ENCODE results near the gene TKT.
"Not testable (repeated sequence)": the region's sequence is repeated elsewhere in the genome, so short reads cannot be mapped to it uniquely, and the experiment has no call there.

TKT gene

DNA sequence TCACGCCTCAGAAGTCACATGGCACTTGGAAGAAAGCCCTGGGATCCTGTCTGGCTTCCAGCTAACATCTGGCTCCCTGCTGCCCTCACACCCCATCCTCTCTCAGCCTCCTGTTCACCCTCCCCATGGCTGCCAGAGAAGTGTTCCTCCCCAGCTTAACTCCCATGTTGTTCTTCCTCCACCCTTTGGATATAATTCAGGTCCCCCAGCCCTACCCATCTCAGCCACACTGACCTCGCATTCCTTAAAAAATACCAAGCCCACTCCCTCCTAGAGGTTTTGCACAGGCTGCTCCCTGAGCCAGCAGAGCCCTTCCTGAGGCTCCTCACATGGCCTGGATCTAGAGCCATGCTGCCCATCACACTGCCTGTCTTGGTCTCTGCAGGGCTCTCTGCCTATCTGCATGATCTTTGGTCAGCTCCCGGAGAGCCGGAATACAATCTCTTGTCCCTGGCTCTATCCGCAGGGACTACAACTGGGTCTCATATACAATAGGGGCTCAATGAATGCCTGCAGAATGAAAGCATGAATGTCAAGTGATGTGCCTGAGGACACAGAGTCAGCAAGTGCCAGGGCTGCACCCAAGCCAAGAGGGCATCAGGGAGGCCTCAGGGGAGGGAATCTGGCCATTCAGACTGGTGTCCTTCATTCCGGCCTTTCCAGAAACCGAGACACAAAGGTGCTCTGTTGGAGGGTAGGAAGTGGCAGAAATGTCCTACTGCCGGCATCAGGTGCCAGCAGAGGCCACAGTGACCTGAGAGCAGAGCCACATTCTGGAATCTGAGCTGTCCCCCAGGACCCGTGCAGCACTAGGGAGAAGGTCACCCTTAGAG, 3.8 kb upstream of the TKT start:
- DNase-seq (ENCODE audit: low spot score), result no peak

- no peak for DNase-seq (ENCODE audit: low spot score)
Observed at GRCh38 chr3:53258600-53259426, 3.0 kb upstream of the TKT start.

GRCh38 chr3:53257465-53257864, 1.6 kb upstream of the TKT start:
- no peak for DNase-seq (ENCODE audit: low spot score)

- no peak for DNase-seq (ENCODE audit: low spot score)
Observed at GRCh38 chr3:53256704-53257055, 858 bp upstream of the TKT start.

DNA sequence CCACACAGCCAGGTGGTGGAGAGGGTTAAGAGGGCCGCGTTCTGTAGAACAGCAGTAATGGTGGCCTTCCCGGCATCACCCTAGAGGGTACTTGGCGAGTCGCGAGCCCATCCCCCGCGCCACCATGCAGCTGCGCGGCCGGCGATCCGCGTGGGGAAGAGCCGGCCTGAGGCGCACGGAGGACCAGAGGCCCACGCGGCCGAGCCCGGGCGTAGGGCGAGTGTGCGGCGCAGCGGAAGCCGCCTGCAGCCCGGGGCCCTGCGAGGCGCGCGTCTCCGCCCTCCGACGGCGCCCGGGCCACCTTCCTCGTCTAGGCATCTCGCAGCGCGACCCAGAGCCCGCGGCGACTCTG, 423 bp downstream of the TKT start:
- DNase-seq (ENCODE audit: low spot score), result no peak

DNA sequence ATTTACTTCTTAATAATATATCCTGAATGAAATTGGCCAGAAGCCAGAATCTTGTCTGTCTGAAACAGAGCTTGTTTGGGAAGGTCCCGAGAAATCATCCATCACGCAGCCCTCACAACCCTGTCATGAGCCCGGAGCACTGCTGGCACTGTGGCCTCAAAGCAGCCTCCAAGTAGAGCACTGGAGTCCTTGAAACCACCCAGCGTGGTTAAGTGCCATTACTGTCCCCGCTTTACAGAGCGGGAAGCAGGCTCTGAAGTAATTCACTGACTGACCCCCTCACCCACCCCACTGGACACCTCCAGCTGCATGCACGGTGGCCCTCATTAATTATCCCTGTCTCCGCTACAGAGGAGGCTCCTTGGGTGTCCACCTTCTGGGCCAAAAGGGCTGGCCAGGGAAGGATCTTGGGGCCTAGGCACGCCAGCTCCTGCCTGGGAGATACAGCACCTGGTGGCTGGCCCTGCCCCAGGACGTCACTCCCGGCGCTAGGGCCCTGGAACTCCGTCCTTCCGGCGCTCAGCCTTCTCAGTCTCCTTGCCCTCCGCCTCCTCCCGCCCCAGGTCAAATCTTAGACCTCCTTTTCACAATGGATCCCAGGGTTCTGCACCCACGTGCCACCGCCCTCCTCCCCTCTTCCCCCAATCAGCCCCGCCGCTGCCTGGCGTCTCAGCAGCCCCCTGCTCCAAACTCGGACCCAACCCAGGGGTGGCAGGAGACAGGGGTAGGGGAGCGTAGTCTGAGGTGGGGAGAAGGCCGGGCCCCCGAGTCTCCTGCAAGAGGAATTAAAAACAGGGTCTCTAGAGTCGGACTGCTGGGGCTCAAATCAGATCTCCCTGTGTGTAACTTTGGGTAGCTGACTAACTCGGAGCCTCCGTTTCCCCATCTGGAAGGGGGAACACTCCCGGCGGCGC, 1.1 kb downstream of the TKT start:
- no peak for DNase-seq (ENCODE audit: low spot score)

GRCh38 chr3:53253707-53254508, 1.9 kb downstream of the TKT start:
- DNase-seq (ENCODE audit: low spot score), result no peak

- not testable (repeated sequence) for DNase-seq (ENCODE audit: low spot score)
Observed at GRCh38 chr3:53252947-53253322, 2.9 kb downstream of the TKT start.

DNA sequence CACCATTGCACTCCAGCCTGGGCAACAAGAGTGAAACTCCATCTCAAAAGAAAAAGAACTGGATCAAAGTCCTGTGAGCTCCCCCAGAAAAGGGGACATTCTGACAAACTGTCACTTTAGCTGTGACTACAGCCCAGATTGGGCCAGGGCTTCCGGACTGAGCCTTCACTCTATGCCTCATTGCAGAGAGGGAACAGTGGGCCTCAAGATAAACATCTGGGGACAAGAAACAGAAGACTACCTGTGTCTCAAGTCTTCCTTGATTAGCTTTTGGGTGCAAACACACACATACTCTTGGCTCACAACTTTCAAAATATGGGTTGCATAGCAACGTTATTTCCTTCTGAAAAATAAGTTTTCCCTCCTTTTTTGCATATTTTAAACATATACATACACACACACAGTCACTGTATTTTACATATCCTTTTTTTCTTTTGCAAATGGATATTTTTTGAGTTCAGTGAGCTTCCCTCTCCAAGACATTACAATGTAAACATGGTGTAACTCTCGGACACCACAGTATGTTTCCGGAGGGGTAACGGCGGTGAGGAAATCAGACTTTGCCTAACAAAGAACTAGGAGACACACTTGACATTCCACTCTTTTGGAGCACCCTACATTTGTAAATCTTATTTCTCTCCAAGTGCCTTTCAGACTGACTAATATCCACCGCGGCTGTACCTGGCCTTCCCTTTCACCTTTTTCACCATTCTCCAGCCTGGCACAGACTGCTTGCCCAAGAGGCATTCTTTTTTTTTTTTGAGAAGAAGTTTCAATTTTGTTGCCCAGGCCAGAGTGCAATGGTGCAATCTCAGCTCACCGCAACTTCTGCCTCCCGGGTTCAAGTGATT, 3.5 kb downstream of the TKT start:
- no peak for DNase-seq (ENCODE audit: low spot score)

- no peak for DNase-seq (ENCODE audit: low spot score)
Observed at GRCh38 chr3:53250881-53251605, 4.8 kb downstream of the TKT start.

GRCh38 chr3:53250453-53250852, 5.4 kb downstream of the TKT start:
- no peak for DNase-seq (ENCODE audit: low spot score)

DNA sequence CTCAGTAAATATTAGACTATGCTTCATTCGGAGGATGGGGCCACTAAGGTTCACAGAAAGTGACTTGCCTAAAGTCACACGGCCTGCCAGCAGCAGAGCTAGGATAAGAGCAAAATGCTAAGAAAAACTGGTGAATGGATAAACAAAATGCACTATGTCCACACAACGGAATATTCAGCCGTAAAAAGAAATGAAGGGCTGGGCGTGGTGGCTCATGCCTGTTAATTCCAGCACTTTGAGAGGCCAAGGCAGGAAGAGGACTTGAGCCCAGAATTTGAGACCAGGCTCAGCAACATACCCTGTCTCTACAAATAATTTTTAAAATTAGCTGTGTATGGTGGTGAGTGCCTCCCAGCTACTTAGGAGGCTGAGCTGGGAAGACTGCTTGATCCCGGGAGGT, 7.7 kb downstream of the TKT start:
- no peak for DNase-seq (ENCODE audit: low spot score)

GRCh38 chr3:53247619-53248018, 8.2 kb downstream of the TKT start:
- DNase-seq (ENCODE audit: low spot score), result no peak

DNA sequence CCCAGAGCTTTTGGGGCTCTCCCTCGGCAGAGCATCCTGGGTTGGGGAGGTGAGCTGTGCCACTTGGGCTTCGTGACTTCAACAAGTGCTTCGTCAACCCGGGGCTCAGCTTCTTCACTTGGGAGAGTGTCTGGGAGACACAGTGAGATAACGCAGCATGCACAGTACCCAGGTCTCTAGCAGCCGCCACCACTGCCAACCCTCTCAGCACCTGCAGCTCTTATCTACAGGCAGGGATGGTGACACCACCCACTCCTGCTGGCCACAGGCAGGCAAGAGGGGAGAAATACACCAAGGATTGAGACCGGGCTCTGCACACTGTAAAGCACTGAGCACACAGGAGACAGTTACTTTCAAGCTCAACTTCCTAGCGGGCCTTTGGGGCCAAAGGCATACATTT, 11.6 kb downstream of the TKT start:
- no peak for DNase-seq (ENCODE audit: low spot score)

DNA sequence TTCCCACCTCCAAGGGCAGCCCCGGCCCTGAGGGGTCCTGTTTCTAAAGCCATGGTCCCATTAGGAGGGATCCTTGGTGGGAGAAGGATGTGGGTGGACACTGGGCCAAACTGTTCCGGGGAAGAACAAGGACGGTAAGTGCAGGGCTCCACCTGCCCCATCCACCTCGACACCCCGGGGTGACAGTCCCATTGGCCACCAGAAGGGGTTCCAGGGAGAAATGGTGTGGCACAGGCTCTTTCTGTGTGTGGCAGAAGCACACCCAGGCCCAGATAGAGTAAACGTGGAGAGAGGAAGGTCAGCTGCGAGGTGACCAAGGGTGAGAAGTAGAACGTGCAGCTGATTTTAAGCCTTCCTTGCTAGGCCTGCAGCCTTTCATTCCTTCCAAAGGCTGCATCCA, 12.0 kb downstream of the TKT start:
- no peak for DNase-seq (ENCODE audit: low spot score)

DNA sequence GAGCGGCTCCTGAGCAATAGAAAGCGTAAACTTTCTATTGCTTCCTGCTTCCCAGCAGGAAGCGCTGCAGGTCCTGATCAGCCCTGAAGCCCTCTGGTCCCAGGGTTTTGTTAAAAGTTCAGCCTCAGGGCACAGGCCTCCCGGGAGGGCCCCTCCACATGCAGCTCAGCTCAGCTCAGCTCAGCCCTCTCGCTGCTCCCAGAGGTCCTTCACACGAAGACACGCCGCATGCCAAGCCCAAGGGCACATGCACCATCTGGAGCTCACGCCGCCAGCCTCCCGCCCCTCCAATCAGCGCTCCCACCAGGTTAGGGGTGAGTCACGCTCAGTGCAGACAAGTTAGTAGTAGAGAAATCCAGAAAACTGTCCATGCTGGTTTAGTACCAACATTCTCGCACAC, 12.7 kb downstream of the TKT start:
- no peak for DNase-seq (ENCODE audit: low spot score)

- no peak for DNase-seq (ENCODE audit: low spot score)
Observed at GRCh38 chr3:53242642-53243041, 13.2 kb downstream of the TKT start.

DNA sequence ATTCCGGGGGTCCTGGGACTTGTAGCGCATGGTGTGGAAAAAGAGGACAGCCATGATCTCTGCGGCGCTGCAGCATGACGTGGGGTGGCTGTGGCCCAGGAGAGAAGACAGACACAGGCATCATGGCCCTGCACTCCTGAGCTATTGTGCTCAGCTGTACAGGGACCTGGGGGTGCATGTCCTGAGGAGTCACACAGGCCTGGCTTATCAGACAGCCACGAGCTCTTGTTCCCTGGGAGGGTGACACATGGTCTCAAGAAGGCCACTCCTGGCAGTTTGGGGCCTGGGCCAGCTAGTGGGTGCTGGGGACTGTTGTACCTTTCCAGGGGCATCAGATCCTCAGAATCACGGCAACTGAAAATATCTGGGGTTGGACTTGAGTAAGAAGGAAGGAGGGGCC, 13.7 kb downstream of the TKT start:
- no peak for DNase-seq (ENCODE audit: low spot score)

DNA sequence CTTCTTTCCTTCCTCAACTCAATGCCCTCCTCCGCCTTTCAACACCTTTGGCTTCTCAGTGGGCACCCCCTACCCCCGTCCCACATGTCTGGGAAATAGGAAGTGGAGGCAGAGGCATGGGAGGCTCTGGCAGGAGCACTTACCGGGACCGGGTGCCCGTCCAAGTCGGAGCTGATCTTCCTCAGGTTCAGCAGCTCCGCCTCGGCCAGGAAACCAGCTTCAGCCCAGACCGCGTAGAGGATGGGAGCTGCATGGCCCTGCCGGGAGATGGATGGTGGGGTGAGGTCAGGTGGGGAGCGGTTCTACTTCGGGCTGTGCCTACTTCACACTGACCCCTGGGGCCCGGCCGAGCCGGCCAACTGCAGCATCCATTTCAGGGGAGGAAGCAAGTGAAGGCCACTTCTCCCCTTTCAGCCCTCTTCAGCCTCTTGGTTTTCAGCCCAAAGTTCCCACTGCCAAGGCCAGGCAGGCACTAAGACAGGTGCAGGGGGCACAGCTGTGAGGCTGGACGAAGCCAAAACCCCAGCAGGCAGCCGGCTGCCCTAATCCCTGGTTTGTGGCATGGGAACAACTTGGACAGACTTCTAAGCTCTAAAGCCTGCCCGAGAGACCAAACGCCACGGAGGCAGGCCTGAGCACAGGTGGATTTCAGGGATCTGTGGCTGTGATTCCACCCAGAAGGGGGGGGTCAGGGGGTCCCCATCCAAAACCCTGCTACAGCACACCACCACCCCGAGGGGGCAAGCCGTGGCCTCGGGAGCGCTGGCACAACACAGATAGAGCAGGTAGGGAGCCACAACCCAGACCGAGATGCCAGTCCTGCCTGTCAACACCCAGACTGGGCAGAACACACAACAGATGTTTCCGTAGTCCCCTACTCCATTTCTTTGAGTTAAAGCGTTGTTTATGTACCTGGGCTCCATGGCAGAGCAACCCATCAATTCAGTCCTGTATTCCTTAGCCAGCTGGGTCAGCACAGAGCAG, 14.5 kb downstream of the TKT start:
- no peak for DNase-seq (ENCODE audit: low spot score)

Measured in left forelimb (tissue), 1 donor.